Esophagus muscularis mucosa (tissue), 3 donors: ENCODE measurements around the gene CTSW.
A peak's percentile ranks its signal among the peaks of the same experiment; 100 is the strongest.

Experiments
- EP300 ChIP-seq: sonication (generic); formaldehyde crosslinking; IDR thresholded peaks from one replicate; pipeline ENCODE4 v1.6.1; 2017; ENCODE audit warnings: antibody characterized with exemption
- TF ChIP-seq, protein P1 (sequence below), 3 experiments: fragments of 200-600 bp in 2 of 3; fragments of 450-650 bp in 1 of 3; sonication (generic) in 2 of 3; IDR thresholded peaks; one replicate each; pipeline ENCODE4 v1.5.1; 2017 to 2019; ENCODE audit warnings: antibody characterized with exemption in 3 of 3, mild to moderate bottlenecking in 2 of 3, moderate library complexity in 1 of 3

DNA sequence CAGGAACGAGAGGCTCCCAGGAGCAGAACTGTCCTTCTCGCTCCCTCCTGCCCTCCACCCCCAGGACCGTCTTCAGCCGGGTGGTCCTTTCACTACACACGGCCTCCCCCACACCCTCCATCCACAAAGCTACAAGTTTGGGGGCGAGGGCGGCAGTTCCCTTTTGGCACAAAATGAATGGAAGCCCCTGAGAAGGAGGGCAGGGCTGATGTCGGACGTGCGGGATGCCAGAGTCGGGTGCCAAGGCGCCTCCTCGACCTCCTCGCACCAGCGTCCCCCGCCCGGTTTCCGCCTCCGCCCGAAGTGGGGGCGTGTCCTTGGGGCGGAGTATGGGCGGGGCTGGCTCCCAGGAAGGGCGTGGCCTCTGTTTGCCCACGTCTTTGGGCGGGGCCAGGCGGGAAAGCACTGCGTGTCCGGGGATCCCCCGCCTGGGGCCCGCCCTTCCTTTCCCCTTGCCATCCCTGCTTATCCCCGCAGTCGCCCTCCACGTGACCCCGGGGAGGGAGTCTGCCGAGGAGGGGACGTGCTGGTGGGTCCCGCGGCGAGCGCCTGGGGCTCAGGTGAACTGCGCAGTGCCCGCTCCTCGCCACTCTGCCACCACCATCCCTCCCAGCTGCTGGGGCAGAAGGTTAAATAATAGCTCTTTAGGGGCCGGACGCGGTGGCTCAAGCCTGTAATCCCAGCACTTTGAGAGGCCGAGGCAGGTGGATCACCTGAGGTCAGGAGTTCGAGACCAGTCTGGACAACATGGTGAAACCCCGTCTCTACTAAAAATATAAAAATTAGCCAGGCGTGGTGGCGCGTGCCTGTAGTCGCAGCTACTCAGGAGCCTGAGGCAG, 6.1 kb upstream of the CTSW start:
- TF ChIP-seq, protein P1, sequence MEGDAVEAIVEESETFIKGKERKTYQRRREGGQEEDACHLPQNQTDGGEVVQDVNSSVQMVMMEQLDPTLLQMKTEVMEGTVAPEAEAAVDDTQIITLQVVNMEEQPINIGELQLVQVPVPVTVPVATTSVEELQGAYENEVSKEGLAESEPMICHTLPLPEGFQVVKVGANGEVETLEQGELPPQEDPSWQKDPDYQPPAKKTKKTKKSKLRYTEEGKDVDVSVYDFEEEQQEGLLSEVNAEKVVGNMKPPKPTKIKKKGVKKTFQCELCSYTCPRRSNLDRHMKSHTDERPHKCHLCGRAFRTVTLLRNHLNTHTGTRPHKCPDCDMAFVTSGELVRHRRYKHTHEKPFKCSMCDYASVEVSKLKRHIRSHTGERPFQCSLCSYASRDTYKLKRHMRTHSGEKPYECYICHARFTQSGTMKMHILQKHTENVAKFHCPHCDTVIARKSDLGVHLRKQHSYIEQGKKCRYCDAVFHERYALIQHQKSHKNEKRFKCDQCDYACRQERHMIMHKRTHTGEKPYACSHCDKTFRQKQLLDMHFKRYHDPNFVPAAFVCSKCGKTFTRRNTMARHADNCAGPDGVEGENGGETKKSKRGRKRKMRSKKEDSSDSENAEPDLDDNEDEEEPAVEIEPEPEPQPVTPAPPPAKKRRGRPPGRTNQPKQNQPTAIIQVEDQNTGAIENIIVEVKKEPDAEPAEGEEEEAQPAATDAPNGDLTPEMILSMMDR (IDR thresholded peaks at IDR 0.05) = peak in 1 of 3 experiments; percentile 5
- no peak for TF ChIP-seq EP300
